ENCODE measurements around the gene MYCT1.

DNA sequence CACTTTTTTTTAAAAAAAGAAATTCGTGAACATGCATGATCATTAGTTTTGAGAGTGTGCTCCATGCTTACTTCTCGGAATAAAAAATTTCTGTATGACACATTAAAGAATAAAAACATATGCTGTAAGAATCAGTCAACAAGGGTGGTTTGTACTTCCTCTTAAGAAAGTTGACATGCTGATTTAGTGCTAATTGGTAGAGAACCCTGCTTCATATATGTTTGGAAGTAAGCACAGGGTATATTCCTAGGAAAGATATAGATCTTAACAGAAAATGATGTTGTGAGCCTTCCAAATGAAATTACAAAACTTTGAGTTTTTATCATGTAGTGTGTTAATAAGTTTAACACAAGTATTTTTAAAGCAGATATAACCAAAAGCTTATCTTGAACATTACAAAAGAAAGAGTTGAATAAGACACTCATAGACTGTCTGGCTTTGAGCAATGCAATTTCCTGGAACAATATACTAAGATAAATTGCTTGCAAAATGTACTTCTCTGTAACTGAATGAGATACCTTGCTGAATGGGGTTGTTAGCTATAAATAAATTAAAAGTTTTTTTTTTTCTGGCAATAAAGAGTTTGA lies 39.1 kb downstream of the MYCT1 start:
- TF ChIP-seq YY1 (IDR thresholded peaks at IDR 0.05; ENCODE audit: insufficient read depth, insufficient read length) (no peak), ZNF274 (IDR thresholded peaks at IDR 0.05; ENCODE audit: low read depth, low read length) (no peak), SUZ12 (IDR thresholded peaks at IDR 0.05; ENCODE audit: extremely low read depth, insufficient read depth, insufficient read length) (no peak)

All from NT2/D1 (cell line).